NCI-H510A (cell line): Measurements from ENCODE around the gene KDM3B.

Experiments
- DNase-seq: peaks from one replicate; lab custom pipeline; 2025; lab: John Stamatoyannopoulos, UW

KDM3B gene

DNA sequence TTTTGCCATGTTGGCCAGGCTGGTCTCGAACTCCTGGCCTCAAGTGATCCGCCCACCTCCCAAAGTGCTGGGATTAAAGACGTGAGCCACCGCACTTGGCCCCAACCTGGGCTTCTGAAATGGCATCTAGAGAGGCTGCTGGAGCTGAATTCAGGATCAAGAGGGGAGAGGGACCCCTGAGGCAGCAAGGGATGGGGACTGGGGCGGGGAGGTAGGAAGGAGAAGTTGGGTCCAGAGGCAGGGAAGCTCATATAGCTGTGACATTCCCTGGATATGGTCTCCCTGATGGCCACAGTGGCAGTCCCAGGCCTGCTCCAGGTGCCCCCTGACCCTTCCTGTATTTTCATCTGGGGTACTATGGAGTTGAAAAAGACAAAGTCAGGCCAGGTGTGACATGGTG lies 98.5 kb downstream of the KDM3B start:
- DNase-seq, result no peak

DNA sequence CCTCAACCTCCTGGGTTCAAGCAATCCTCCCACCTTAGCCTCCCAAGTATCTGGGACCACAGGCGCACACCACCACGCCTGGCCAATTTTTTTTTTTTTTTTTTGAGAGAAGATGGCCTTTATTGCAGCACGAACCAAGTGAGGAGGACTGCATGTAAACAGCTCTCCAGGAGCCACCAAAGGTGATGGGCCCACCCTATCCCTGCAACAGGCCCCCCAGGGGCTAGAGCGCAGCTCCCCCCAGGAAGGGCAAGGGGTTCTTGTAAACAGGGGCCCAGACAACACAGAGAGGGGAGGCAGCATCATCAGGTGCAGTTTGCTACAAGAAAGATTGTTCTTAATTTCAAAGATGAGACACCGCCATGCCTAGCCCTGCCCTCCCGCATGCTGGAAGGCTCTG lies 100.2 kb downstream of the KDM3B start:
- no peak for DNase-seq

DNA sequence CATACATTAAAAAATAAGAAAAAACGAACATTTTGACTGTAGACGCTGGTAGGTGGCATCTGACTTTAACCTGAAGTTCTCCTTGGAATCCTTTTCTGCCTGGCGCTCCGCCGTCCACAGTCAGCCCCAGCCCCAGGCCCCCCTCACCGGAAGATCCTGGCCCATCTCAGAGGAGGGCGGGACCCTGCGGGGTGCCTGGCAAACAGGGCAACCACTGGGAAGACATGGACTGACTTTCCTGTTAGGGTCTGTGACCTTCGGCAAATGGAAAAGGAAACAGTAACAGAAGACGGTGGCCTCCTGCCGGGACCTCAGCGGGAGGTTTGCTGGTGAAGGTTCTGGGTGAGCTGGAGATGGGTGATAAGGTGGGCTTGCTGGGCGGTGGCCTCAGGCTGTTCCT lies 101.1 kb downstream of the KDM3B start:
- no peak for DNase-seq

DNA sequence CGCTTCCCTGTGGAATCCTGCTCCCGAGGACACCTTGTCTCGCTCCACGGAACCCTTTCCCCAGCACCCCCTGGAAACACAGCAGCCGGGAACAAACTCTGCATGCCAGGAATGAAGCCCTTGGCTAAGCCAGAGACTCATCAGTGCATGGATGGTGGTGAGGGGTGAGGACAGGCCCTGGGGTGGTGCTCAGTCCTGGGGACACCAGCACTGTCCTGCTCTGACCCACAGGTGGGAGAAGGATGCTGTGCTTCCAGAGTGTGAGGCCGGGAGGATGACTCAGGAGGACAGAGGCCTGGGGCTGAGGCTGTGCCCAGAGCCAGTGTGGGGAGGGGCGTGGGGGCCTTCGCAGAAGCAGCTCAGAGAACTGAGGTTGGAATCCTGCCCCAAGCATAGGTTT lies 101.6 kb downstream of the KDM3B start:
- DNase-seq, result no peak

DNA sequence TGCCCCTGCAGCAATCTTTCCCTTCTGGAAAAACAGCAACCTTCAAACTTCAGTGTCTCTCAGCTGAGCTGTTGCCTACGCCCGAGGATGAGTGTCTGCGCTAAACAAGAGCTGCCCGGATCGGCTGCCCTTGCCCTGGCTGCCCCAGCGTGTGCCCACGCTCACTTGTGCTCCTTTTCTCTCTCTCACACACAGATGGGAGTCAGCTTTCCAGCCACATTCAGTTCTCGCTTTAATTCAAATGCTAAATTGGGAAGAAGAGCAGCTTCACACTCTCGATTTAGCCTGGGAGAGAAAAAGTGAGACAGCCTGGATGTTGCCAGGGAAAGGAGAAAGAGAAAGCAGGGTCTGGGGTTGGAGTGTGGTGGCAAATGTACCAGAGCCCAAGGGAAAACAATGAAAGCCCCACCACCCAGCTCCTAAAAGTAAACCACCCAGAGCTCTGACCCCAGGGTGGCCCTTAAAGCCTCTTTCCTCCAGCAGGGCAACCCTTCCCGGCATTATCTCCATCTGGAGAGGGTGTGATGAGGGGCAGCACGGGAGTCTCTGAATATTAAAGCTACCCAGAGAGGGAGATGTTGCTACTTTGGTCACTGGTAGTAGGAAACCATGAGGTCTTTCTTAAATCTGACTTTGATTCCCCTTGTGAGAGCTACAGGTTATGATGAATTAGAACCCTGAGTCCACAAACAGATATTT lies 102.9 kb downstream of the KDM3B start:
- no peak for DNase-seq

DNA sequence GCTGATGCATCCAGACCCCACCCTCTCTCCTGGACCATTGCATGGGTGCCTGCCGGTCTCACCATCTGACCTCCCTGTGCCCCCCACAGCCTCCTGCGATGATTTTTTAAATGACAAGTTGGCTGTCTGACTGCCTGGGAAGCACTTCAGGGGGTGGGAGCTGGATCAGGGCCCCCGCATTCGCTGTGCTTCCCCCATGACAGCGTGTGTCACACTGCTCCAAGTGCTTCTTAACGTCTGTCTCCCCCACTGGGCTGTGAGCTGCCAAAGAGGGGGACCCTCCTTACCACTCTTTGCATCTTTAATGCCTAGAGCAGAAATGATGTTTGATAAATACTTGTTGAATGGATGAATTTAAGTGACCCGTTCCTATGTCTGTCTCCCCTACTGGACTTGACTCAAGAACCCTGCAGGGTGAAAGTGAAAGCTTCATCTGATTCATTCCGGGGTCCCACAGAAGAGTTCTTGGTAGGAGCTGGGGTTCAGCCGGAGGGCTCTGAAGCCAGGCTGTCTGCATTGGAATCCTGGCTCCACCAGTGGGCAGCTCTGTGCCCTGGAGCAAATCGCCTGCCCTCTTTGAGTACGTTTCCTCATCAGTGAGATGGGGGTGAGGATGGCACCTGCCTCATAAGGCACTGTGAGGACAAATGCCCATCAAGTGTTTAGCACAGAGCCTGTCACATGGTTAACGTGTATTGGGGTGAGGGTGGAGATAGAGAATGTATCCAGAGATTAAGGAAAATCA lies 105.2 kb downstream of the KDM3B start:
- DNase-seq, result no peak

DNA sequence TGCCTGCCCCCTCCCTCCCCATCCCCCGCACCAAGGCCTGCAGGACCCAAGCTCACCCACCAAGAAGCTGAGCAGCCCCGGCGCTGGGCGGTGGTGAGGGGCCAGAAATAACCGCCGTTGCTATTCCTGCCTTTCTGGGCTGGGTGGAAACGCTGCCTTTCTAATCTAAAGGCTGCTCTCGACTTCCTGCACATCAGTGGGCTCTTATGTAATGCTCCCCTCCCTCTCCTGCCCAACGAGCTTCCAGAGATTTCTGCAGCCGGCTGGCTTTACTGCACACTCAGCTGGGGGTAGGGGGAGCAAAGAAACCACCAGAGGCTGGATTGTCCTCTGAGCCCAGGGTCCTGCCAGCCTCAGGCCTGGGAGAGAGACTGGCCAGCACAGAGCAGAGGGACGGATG lies 105.9 kb downstream of the KDM3B start:
- DNase-seq, result no peak

DNA sequence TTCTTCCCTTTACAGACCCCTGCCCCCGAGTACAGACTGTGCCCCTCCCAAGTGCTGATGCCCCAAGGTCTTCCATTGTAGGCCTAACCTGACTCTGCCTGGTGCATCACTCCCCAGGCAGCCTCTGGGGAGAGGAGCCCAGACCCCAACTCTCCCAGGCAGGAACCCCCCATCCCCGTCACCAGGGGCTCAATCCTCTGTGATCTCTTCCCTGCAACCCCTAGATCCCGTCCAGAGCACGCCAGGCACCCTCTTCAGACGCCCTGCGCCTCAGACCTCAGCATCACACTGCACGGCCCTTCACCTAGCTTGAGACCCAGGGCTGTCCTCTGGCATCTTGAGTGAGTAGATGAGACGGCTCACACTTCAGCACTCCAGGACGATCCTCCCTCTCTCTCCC lies 106.4 kb downstream of the KDM3B start:
- no peak for DNase-seq

DNA sequence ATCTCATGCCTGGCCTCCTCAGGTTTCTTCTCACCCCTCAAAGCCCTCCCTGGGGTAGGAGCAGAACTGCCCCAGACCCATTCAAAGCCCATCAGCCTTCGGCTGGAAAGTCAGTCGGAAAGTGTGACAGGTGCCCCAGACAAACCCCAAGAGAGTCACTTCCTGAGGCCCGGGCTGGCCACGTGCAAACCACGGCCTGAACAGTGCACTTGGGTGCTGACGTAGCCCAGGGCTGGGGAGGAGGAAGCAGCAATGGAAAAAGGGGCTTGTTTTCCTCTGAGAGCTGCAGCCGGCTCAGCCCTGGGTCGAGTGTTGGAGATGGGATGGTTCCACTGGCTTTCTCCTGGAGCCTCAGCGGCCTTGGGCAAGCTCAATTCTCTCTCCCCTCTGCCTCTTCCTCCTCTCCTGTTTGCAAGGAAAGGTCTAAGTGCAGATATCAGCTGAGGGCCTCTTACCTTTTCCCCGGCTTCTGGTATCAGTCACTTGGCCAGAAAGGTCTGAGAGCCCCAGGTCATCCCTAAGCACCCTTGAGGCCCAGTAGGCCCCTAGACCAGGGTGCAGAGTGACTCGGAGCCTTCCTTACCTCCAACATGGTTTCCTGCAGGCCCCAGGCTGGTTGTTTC lies 106.9 kb downstream of the KDM3B start:
- DNase-seq, result no peak

DNA sequence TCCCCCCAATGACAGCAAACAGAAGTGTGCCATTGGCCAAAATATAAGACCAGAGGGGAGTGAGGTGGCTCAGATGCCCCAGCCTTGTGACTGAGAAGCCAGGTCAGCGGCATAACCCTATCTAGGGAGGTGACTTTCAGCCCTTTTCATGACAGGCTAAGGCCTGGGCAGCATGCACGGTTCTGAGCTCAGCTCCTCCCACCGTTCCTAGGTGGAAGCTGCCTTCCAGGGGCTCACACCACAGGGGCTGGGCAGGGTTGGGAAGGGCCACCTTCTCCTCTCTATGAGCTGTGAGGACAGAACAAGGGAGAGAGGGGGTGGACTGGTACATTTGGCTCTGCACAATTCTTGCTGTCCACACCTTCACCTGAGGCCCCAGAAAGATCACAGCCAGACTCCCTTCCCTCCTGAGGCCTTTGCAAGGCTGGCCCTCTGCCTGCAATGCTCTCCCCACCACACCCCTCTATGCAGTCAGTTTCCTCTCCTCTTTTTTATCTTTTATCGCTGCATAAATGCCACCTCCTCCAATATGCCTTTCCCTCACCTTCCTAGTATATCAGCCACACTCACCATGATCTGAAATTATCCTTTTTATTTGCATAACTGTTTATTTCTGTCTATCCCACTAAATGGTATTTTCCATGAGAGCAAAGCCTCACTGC lies 107.7 kb downstream of the KDM3B start:
- no peak for DNase-seq

DNA sequence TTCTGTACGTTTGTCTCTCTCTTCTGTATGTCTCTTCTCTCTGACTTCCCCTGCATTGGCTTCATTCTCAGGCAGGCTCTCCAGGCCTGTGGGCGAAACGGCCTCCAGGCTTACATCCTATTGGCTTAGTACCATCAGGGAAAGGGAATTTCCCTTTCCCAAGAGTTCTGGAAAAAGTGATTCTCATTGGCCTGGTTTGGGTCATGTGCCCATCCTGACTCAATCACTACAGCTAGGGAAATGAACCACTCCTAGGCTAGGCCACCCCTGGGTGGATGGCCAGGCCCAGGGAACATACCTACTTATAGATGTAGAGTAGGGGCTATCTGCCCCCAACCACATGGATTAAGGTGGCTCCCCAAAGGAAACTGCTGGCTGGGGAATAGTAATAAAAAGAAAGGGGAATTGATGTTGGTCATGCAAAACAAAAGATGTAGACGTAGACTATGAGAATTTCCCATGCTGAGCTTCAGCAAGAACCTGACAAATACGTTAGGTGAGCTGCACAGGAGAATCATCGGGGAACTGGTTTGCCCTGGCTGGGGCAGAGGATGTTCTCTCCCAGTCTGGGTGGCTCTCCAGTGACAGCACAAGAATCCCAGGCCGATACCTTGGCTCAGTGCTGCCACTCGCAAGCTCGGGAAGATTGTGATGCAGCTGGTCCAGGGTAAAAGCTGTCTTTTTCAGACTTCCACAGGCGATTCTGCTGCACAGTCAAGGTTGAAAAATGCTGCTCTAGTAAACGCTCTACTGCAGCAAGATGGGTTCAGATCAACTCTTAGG lies 109.0 kb downstream of the KDM3B start:
- no peak for DNase-seq

DNA sequence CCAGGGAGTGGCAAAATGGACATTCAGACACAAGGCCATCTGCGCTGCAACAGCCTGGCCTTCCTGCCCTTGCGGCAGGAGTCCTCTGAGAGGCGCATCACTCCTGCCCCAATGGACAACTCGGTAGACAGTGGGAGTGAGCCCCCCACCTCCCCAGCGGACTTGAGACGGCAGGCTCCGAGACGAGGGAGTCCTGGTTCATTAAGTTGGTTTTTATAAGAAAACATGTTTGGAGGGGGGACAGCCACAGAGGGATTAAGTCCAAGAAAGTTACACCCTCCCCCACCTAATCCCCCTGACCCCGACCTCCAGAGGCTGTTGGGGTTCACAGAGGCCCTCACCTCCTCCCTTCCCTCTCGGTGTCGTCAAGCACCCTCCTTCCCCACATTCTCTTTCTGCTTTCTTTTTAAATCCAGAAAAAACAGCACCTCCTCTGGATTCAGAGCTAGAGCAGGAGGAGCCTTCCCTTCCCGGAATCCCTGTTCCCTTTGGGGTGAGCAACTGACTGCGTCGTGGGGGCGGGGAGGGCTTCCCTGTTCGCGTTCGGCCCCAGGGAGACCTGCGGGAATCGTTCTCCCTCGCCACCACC lies 111.0 kb downstream of the KDM3B start:
- no peak for DNase-seq

DNA sequence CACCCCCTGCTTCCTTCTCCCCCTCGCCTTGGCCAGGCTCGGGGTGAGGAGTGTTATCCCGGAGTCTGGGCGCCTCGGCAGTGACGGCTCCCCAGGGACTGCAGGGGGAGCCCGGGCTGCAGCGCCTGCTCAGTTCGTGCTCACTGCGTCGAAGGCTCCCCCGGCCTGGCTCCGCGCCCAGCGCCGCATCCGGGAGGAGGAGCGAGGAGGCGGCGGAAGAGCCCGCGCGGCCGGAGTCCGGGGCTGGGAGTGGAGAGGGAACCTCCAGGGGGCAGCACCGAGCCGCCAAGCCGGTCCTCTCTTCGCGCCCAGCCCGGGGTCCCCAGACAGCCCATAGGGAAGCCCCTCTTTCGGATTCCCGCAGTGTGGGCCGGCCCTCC lies 111.5 kb downstream of the KDM3B start:
- DNase-seq, result peak; percentile 70

DNA sequence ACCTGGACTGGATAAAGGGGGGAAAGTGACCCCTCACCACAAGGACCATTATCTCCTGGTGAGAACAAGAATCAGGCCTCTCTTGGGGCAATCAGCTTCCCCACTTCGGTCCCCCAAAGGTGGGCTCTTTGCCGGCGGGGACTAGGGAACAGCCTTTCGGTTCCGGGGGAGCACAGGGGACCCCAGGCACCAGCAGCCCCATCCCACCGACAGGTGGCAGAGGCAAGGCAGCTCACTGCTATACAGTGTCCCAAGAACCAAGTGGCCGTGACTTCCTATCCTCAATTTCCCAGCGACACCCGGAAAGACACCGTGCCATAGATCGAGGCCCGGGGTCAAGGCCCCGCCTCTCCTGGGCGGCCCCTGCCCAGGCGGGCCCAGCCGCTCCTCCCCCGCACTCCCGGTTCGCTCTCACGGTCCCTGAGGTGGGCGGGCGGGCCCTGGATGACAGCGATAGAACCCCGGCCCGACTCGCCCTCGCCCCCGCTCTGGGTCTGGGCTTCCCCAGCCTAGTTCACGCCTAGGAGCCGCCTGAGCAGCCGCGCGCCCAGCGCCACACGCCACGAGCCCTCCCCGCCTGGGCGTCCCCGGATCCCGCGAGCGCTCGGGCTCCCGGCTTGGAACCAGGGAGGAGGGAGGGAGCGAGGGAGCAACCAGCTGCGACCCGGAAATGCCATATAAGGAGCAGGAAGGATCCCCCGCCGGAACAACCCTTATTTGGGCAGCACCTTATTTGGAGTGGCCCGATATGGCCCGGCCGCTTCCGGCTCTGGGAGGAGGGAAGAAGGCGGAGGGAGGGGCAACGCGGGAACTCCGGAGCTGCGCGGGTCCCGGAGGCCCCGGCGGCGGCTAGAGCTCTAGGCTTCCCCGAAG lies 112.1 kb downstream of the KDM3B start:
- peak; percentile 95 for DNase-seq

DNA sequence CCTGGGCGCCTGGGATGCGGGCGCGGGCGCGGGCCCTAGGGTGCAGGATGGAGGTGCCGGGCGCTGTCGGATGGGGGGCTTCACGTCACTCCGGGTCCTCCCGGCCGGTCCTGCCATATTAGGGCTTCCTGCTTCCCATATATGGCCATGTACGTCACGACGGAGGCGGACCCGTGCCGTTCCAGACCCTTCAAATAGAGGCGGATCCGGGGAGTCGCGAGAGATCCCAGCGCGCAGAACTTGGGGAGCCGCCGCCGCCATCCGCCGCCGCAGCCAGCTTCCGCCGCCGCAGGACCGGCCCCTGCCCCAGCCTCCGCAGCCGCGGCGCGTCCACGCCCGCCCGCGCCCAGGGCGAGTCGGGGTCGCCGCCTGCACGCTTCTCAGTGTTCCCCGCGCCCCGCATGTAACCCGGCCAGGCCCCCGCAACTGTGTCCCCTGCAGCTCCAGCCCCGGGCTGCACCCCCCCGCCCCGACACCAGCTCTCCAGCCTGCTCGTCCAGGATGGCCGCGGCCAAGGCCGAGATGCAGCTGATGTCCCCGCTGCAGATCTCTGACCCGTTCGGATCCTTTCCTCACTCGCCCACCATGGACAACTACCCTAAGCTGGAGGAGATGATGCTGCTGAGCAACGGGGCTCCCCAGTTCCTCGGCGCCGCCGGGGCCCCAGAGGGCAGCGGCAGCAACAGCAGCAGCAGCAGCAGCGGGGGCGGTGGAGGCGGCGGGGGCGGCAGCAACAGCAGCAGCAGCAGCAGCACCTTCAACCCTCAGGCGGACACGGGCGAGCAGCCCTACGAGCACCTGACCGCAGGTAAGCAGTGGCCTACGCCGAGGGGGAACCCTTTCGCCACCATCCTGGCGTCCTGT lies 113.0 kb downstream of the KDM3B start, which contains the start of gene EGR1:
TSS of gene EGR1 (plus strand) at position 219 of the 864 bp plus-strand sequence. CDS start at position 502, 283 bp downstream.
- DNase-seq, result peak; percentile 69

DNA sequence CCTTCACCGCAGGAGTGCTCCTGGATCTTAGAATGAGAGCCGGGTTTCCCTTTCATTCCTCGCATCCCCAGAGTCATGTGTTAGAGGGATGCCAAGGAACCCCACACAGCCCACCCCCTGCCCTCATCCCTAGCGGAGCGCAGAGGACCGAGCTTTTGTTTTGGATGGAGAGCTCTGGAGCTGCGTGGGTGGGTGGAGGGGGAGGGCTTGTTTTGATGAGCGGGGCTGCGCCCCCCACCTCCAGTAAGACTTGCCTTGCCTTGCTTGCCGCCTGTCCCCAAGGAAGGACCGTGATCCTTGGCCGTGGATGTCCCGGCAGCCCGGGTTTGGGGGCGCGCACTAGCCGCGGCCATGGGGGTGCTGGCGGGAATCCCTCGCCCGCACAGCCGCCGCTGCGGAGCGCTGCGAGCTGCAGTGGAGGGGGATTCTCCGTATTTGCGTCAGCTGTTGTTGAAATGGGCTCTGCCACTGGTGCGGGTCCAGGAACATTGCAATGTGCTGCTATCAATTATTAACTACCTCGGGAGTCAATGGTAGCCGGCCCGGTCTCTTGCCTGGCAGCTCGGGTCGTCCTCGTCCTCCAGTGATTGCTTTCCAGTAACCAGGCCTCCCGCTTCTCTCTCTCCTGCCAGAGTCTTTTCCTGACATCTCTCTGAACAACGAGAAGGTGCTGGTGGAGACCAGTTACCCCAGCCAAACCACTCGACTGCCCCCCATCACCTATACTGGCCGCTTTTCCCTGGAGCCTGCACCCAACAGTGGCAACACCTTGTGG lies 113.8 kb downstream of the KDM3B start:
- no peak for DNase-seq

DNA sequence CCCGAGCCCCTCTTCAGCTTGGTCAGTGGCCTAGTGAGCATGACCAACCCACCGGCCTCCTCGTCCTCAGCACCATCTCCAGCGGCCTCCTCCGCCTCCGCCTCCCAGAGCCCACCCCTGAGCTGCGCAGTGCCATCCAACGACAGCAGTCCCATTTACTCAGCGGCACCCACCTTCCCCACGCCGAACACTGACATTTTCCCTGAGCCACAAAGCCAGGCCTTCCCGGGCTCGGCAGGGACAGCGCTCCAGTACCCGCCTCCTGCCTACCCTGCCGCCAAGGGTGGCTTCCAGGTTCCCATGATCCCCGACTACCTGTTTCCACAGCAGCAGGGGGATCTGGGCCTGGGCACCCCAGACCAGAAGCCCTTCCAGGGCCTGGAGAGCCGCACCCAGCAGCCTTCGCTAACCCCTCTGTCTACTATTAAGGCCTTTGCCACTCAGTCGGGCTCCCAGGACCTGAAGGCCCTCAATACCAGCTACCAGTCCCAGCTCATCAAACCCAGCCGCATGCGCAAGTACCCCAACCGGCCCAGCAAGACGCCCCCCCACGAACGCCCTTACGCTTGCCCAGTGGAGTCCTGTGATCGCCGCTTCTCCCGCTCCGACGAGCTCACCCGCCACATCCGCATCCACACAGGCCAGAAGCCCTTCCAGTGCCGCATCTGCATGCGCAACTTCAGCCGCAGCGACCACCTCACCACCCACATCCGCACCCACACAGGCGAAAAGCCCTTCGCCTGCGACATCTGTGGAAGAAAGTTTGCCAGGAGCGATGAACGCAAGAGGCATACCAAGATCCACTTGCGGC lies 114.6 kb downstream of the KDM3B start:
- no peak for DNase-seq

DNA sequence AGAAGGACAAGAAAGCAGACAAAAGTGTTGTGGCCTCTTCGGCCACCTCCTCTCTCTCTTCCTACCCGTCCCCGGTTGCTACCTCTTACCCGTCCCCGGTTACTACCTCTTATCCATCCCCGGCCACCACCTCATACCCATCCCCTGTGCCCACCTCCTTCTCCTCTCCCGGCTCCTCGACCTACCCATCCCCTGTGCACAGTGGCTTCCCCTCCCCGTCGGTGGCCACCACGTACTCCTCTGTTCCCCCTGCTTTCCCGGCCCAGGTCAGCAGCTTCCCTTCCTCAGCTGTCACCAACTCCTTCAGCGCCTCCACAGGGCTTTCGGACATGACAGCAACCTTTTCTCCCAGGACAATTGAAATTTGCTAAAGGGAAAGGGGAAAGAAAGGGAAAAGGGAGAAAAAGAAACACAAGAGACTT lies 115.2 kb downstream of the KDM3B start:
- no peak for DNase-seq
